ENCODE results near the gene CEMP1.

GRCh38 chr16:2515180-2515851 lies 15.9 kb downstream of the CEMP1 start:
- TF ChIP-seq CTCF (conservative IDR thresholded peaks at IDR 0.05; ENCODE audit: low read depth in 2 of 2) = no peak
- no peak for TF ChIP-seq POLR2AphosphoS5 (IDR thresholded peaks at IDR 0.05; ENCODE audit: low read depth)
- no peak for TF ChIP-seq ZNF462 (CRISPR knock-in tag; IDR thresholded peaks at IDR 0.05)
- TF ChIP-seq EZH2phosphoT487 (IDR thresholded peaks at IDR 0.05; ENCODE audit: unreplicated experiment) = no peak

All from GM23338 (cell line).